ENCODE results near the gene KCNG3. TPM values are rescaled to one million over a fixed set of nuclear protein-coding genes. Genes with fewer than 3 reads are reported as not detected.

The KCNG3 gene
- total RNA-seq, 2 experiments from 2014 or later = 1.5 to 2.1 TPM

- no peak overlapping the region for H3K4me3 Mint-ChIP-seq
- TF ChIP-seq CTCF (IDR thresholded peaks at IDR 0.05) = no peak
- H3K9me3 Mint-ChIP-seq = no peaks in the 10 kb centered on the region
- ATAC-seq (peak; percentile 20), DNase-seq (peak; percentile 6)
- peaks cover 6% of the 10 kb centered on the region for H3K4me1 Mint-ChIP-seq (ENCODE audit: low read depth)
- H3K36me3 Mint-ChIP-seq (ENCODE audit: low read depth) = no peaks in the 10 kb centered on the region
- no peaks in the 10 kb centered on the region for H3K27me3 Mint-ChIP-seq
- intact Hi-C loops (cut with micrococcal nuclease) = no loop called here
- CTCF ChIA-PET = interaction anchor here (1.6 kb wide), 1 partner anchor 13 kb away, joined by 6 read pairs; no protein-coding TSS in a partner anchor
- POLR2A ChIA-PET = no interaction called here
- H3K27ac Mint-ChIP-seq = no peak overlapping the region
Observed at GRCh38 chr2:42523341-42523740, 29.6 kb upstream of the KCNG3 start.

GRCh38 chr2:42522035-42522434 is 28.3 kb upstream of the KCNG3 start:
- Mint-ChIP-seq H3K4me3 (no peak overlapping the region), H3K36me3 (ENCODE audit: low read depth) (no peaks in the 10 kb centered on the region), H3K4me1 (ENCODE audit: low read depth) (peaks cover 6% of the 10 kb centered on the region), H3K9me3 (no peaks in the 10 kb centered on the region), H3K27ac (no peak overlapping the region), H3K27me3 (no peaks in the 10 kb centered on the region)
- TF ChIP-seq CTCF (IDR thresholded peaks at IDR 0.05) = no peak
- CTCF ChIA-PET = interaction anchor here (1.0 kb wide), 1 partner anchor 9 kb away, joined by 4 read pairs; no protein-coding TSS in a partner anchor
- intact Hi-C loops (cut with micrococcal nuclease) = no loop called here
- POLR2A ChIA-PET = no interaction called here
- no peak for DNase-seq
- no peak for ATAC-seq

- TF ChIP-seq CTCF (IDR thresholded peaks at IDR 0.05) = no peak
- H3K27me3 Mint-ChIP-seq = no peaks in the 10 kb centered on the region
- H3K9me3 Mint-ChIP-seq = no peaks in the 10 kb centered on the region
- DNase-seq (no peak), ATAC-seq (no peak)
- peaks cover 6% of the 10 kb centered on the region for H3K4me1 Mint-ChIP-seq (ENCODE audit: low read depth)
- CTCF ChIA-PET = no interaction called here
- H3K27ac Mint-ChIP-seq = no peak overlapping the region
- POLR2A ChIA-PET = no interaction called here
- intact Hi-C loops (cut with micrococcal nuclease) = no loop called here
- H3K4me3 Mint-ChIP-seq = no peak overlapping the region
- H3K36me3 Mint-ChIP-seq (ENCODE audit: low read depth) = no peaks in the 10 kb centered on the region
Observed at GRCh38 chr2:42519624-42520023, 25.8 kb upstream of the KCNG3 start.

- ChIA-PET CTCF (interaction anchor here (0.7 to 1.8 kb wide), 4 partner anchors 10 to 146 kb away, joined by 3 to 5 read pairs (median 4); no protein-coding TSS in a partner anchor), POLR2A (no interaction called here)
- peaks cover 3% of the 10 kb centered on the region for H3K4me1 Mint-ChIP-seq (ENCODE audit: low read depth)
- no peak for ATAC-seq
- H3K4me3 Mint-ChIP-seq = no peak overlapping the region
- TF ChIP-seq CTCF (IDR thresholded peaks at IDR 0.05) = no peak
- no peak for DNase-seq
- H3K9me3 Mint-ChIP-seq = no peaks in the 10 kb centered on the region
- no peak overlapping the region for H3K27ac Mint-ChIP-seq
- intact Hi-C loops (cut with micrococcal nuclease) = no loop called here
- H3K36me3 Mint-ChIP-seq (ENCODE audit: low read depth) = no peaks in the 10 kb centered on the region
- no peaks in the 10 kb centered on the region for H3K27me3 Mint-ChIP-seq
Observed at GRCh38 chr2:42516418-42516901, 22.7 kb upstream of the KCNG3 start.

GRCh38 chr2:42513252-42513918 is 19.6 kb upstream of the KCNG3 start:
- H3K4me3 Mint-ChIP-seq = no peak overlapping the region
- H3K4me1 Mint-ChIP-seq (ENCODE audit: low read depth) = peaks cover 12% of the 10 kb centered on the region
- intact Hi-C loops (cut with micrococcal nuclease) = loop anchor here (5.0 kb wide), 1 partner anchor 149 kb away; no protein-coding TSS in a partner anchor
- H3K9me3 Mint-ChIP-seq = no peaks in the 10 kb centered on the region
- no peaks in the 10 kb centered on the region for H3K36me3 Mint-ChIP-seq (ENCODE audit: low read depth)
- CTCF ChIA-PET = interaction anchor here (0.6 to 3.5 kb wide), 5 partner anchors 9 to 150 kb away, joined by 3 to 17 read pairs (median 4); no protein-coding TSS in a partner anchor
- no peak overlapping the region for H3K27ac Mint-ChIP-seq
- H3K27me3 Mint-ChIP-seq = no peaks in the 10 kb centered on the region
- DNase-seq = peak; percentile 15
- POLR2A ChIA-PET = interaction anchor here (1.2 kb wide), 1 partner anchor 138 kb away, joined by 3 read pairs; no protein-coding TSS in a partner anchor
- peak; percentile 60 for TF ChIP-seq CTCF (IDR thresholded peaks at IDR 0.05)
- ATAC-seq = peak; percentile 39
